Measurements from ENCODE around the gene SASH1. TPM values are rescaled to one million over a fixed set of nuclear protein-coding genes. Genes with fewer than 3 reads are reported as not detected.
"Not testable (repeated sequence)": the region's sequence is repeated elsewhere in the genome, so short reads cannot be mapped to it uniquely, and the experiment has no call there.

SASH1 gene
- total RNA-seq, 1 donor from 2014 or later, result 61.3 TPM

DNA sequence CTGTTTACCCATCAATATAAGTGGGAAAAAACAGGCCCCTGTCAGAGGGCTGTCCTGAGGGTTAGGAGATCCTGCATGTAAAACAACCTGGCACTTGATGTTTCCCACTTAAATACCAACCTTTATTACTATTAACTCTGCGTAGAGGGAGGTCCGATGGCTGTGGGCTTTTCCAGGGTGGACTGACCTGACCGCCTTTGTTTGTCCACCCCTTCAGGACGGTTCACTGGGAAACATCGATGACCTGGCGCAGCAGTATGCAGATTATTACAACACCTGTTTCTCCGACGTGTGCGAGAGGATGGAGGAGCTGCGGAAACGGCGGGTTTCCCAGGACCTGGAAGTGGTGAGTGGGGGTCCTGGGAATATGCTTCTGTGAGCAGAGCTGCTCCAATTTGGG is 47.3 kb downstream of the SASH1 start:
- no peak for DNase-seq (ENCODE audit: extremely low spot score, unreplicated experiment)
- Mint-ChIP-seq H3K36me3 (peaks cover 26% of the 10 kb centered on the region), H3K4me3 (no peak overlapping the region), H3K4me1 (ENCODE audit: unreplicated experiment) (peaks cover 15% of the 10 kb centered on the region), H3K27me3 (no peaks in the 10 kb centered on the region), H3K9me3 (no peaks in the 10 kb centered on the region), H3K27ac (no peak overlapping the region)
- TF ChIP-seq, protein P1, sequence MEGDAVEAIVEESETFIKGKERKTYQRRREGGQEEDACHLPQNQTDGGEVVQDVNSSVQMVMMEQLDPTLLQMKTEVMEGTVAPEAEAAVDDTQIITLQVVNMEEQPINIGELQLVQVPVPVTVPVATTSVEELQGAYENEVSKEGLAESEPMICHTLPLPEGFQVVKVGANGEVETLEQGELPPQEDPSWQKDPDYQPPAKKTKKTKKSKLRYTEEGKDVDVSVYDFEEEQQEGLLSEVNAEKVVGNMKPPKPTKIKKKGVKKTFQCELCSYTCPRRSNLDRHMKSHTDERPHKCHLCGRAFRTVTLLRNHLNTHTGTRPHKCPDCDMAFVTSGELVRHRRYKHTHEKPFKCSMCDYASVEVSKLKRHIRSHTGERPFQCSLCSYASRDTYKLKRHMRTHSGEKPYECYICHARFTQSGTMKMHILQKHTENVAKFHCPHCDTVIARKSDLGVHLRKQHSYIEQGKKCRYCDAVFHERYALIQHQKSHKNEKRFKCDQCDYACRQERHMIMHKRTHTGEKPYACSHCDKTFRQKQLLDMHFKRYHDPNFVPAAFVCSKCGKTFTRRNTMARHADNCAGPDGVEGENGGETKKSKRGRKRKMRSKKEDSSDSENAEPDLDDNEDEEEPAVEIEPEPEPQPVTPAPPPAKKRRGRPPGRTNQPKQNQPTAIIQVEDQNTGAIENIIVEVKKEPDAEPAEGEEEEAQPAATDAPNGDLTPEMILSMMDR (conservative IDR thresholded peaks at IDR 0.05), result no peak

DNA sequence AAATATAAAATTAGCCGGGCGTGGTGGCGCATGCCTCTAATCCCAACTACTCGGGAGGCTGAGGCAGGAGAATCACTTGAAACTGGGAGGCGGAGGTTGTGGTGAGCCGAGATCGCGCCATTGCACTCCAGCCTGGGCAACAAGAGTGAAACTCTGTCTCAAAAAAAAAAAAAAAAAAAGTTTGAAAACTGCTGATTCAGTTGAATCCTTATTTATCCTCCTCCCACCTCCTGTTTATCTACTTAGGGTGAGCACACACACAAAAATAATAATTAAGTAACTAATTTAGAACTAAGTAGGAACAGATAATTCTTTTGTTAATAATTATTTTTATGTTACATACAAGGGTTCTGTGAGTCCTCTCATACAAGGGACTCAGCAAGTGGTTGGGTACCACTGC is 49.5 kb downstream of the SASH1 start:
- DNase-seq (ENCODE audit: extremely low spot score, unreplicated experiment); H3K4me3 Mint-ChIP-seq; H3K27me3 Mint-ChIP-seq; H3K27ac Mint-ChIP-seq; H3K9me3 Mint-ChIP-seq: not testable (repeated sequence)
- peaks cover 21% of the 10 kb centered on the region for H3K4me1 Mint-ChIP-seq (ENCODE audit: unreplicated experiment)
- H3K36me3 Mint-ChIP-seq, result peaks cover 33% of the 10 kb centered on the region

DNA sequence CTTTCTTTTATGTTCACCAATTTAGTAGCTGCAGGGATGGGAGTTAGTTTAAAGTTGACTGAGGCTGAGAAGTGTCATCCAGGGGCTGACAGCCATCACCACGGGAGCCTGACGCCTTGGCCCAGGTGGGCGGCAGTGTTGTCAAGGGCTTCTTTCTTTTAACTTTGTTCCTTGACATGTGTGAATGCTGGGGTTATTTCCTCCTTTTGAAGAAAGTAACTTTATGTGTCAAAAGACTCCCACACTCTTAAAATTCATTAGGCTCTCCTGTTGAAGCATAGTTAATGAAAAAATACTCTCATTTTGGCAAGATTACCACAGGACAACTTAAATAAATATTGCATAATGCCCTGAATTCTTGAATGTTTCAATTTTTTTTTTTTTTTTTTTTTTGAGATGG is 50.0 kb downstream of the SASH1 start:
- H3K4me3 Mint-ChIP-seq, result no peak overlapping the region
- TF ChIP-seq, protein P1 (conservative IDR thresholded peaks at IDR 0.05), result no peak
- H3K27ac Mint-ChIP-seq, result no peak overlapping the region
- no peak for DNase-seq (ENCODE audit: extremely low spot score, unreplicated experiment)
- peaks cover 33% of the 10 kb centered on the region for H3K36me3 Mint-ChIP-seq
- peaks cover 21% of the 10 kb centered on the region for H3K4me1 Mint-ChIP-seq (ENCODE audit: unreplicated experiment)
- no peaks in the 10 kb centered on the region for H3K27me3 Mint-ChIP-seq
- H3K9me3 Mint-ChIP-seq, result no peaks in the 10 kb centered on the region

DNA sequence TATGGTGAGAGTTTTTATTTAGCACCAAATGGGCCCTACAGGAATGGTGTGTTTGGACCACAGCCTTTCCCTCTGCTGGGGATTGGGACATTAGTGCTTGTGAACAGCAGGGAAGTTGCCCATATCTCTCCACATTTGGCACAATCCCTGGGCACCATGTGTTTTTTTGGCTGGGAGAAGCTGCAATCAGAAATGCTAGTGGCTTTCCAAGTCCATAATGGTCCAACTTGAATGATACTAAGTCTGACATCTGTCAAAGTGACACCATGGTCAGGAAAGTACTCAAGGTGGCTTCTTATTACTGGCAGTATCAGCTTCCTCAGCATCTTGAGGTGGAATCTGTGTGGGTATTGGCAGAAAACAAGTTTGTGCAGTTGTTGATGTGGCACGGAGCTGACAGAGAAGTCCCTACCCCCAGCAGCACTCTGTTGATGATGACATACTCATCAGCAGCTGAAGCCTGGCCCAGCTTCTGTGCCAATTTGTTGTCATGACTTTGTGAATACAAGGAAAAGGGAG is 53.0 kb downstream of the SASH1 start:
- Mint-ChIP-seq H3K27me3 (no peaks in the 10 kb centered on the region), H3K9me3 (no peaks in the 10 kb centered on the region), H3K4me3 (no peak overlapping the region), H3K4me1 (ENCODE audit: unreplicated experiment) (peaks cover 24% of the 10 kb centered on the region), H3K27ac (no peak overlapping the region), H3K36me3 (peaks cover 27% of the 10 kb centered on the region)
- DNase-seq (ENCODE audit: extremely low spot score, unreplicated experiment), result no peak
- TF ChIP-seq, protein P1 (conservative IDR thresholded peaks at IDR 0.05), result no peak

DNA sequence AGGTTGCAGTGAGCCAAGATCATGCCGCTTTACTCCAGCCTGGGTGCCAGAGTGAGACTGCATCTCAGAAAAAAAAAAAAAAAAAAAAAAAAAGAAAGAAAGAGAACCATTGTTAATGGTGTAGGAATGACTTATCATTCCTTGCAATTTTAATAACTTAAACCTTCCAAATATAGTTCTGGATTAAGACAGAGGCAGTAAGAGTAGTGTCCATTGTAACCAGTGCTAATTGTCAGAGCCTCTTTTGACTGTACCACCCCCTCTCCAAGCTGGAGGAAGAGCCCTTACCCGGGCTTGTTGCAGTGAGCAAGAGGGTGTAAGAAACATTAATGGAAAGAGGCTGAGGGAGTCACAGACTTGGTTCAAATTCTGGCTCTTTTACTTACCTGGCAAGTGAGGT is 53.8 kb downstream of the SASH1 start:
- Mint-ChIP-seq H3K4me3 (no peak overlapping the region), H3K27me3 (no peaks in the 10 kb centered on the region), H3K9me3 (no peaks in the 10 kb centered on the region), H3K36me3 (peaks cover 26% of the 10 kb centered on the region), H3K4me1 (ENCODE audit: unreplicated experiment) (peaks cover 25% of the 10 kb centered on the region), H3K27ac (no peak overlapping the region)
- no peak for DNase-seq (ENCODE audit: extremely low spot score, unreplicated experiment)
- TF ChIP-seq, protein P1 (conservative IDR thresholded peaks at IDR 0.05), result no peak

DNA sequence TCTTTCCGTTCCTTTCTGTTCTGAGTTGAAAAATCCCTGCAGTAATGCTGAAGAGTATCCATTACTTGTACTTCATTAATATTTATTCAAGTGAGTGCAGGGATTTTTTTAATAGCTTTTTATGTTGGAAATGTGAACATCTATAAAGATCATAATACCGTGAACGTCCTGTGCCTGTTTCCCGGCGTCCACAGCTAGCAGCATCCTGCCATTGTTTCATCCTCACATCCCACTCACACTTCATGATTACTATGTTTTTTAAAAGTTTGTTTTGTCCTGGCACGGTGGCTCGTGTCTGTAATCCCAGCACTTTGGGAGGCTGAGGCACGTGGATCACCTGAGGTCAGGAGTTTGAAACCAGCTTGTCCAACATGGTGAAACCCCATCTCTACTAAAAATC is 54.3 kb downstream of the SASH1 start:
- TF ChIP-seq, protein P1 (conservative IDR thresholded peaks at IDR 0.05), result no peak
- H3K9me3 Mint-ChIP-seq, result no peaks in the 10 kb centered on the region
- no peak overlapping the region for H3K27ac Mint-ChIP-seq
- H3K4me3 Mint-ChIP-seq, result no peak overlapping the region
- peaks cover 29% of the 10 kb centered on the region for H3K4me1 Mint-ChIP-seq (ENCODE audit: unreplicated experiment)
- peaks cover 28% of the 10 kb centered on the region for H3K36me3 Mint-ChIP-seq
- no peaks in the 10 kb centered on the region for H3K27me3 Mint-ChIP-seq
- DNase-seq (ENCODE audit: extremely low spot score, unreplicated experiment), result no peak

All from type B pancreatic cell (in vitro differentiated cells).